CD4-positive, alpha-beta T cell treated with Interferon gamma for 1 hour (primary cell): ENCODE data around the gene SAMD3.
A peak's percentile ranks its signal among the peaks of the same experiment; 100 is the strongest.
"Not testable (repeated sequence)": the region's sequence is repeated elsewhere in the genome, so short reads cannot be mapped to it uniquely, and the experiment has no call there.

Experiments used
- DNase-seq: peaks from one replicate; pipeline ENCODE4 v3.0.0-alpha.2; 2020

Gene SAMD3

GRCh38 chr6:130211691-130212090 is 11.1 kb downstream of the SAMD3 start:
- no peak for DNase-seq

GRCh38 chr6:130207979-130208649 is 14.6 kb downstream of the SAMD3 start:
- DNase-seq: no peak

GRCh38 chr6:130206479-130206878 is 16.3 kb downstream of the SAMD3 start:
- DNase-seq: no peak

- DNase-seq: no peak
Observed at GRCh38 chr6:130204322-130204721, 18.4 kb downstream of the SAMD3 start.

GRCh38 chr6:130203370-130203769 is 19.4 kb downstream of the SAMD3 start:
- no peak for DNase-seq

GRCh38 chr6:130202782-130203181 is 20.0 kb downstream of the SAMD3 start:
- DNase-seq: no peak

GRCh38 chr6:130200020-130200419 is 22.7 kb downstream of the SAMD3 start:
- DNase-seq: no peak

- DNase-seq: no peak
Observed at GRCh38 chr6:130198483-130199035, 24.2 kb downstream of the SAMD3 start.

GRCh38 chr6:130197816-130198482 is 24.8 kb downstream of the SAMD3 start:
- DNase-seq: not testable (repeated sequence)

- not testable (repeated sequence) for DNase-seq
Observed at GRCh38 chr6:130194434-130194833, 28.3 kb downstream of the SAMD3 start.

GRCh38 chr6:130190701-130191690 is 31.8 kb downstream of the SAMD3 start:
- DNase-seq: no peak

GRCh38 chr6:130189531-130190397 is 33.0 kb downstream of the SAMD3 start:
- DNase-seq: no peak

GRCh38 chr6:130188207-130188899 is 34.4 kb downstream of the SAMD3 start:
- no peak for DNase-seq

GRCh38 chr6:130187335-130188206 is 35.2 kb downstream of the SAMD3 start:
- no peak for DNase-seq

GRCh38 chr6:130185658-130186057 is 37.1 kb downstream of the SAMD3 start:
- DNase-seq: no peak

- peak; percentile 32 for DNase-seq
Observed at GRCh38 chr6:130183271-130184222, 39.2 kb downstream of the SAMD3 start.

GRCh38 chr6:130182466-130182865 is 40.3 kb downstream of the SAMD3 start:
- DNase-seq: no peak

- no peak for DNase-seq
Observed at GRCh38 chr6:130178692-130179091, 44.1 kb downstream of the SAMD3 start.

GRCh38 chr6:130176378-130176777 is 46.4 kb downstream of the SAMD3 start:
- DNase-seq: no peak
